ENCODE data around the gene CST2.

DNA sequence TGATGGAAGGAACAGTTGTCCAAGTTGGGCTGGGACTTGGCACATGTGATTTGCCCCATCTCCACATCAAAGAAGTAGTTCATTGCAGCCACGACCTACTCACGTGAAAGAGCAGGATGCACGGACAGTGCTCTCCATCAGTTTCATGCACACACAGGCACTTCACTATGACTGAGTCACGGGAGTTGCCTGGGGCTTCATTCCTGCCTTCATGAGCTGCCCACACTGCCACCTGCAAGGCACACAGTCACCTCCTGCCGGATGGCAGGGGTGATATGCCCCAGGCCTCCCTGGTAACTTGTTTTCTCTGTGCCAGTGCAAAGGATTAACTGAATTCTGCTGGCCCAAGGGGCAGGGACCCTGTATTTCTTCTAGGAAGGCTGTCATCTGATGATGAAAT is 30.2 kb upstream of the CST2 start:
- TF ChIP-seq, protein P1, sequence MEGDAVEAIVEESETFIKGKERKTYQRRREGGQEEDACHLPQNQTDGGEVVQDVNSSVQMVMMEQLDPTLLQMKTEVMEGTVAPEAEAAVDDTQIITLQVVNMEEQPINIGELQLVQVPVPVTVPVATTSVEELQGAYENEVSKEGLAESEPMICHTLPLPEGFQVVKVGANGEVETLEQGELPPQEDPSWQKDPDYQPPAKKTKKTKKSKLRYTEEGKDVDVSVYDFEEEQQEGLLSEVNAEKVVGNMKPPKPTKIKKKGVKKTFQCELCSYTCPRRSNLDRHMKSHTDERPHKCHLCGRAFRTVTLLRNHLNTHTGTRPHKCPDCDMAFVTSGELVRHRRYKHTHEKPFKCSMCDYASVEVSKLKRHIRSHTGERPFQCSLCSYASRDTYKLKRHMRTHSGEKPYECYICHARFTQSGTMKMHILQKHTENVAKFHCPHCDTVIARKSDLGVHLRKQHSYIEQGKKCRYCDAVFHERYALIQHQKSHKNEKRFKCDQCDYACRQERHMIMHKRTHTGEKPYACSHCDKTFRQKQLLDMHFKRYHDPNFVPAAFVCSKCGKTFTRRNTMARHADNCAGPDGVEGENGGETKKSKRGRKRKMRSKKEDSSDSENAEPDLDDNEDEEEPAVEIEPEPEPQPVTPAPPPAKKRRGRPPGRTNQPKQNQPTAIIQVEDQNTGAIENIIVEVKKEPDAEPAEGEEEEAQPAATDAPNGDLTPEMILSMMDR (IDR thresholded peaks at IDR 0.05), result no peak
- TF ChIP-seq POLR2A (IDR thresholded peaks at IDR 0.05), result no peak
